ENCODE data around the gene RBM34. TPM values are rescaled to one million over a fixed set of nuclear protein-coding genes. Genes with fewer than 3 reads are reported as not detected.
"Not testable (repeated sequence)": the region's sequence is repeated elsewhere in the genome, so short reads cannot be mapped to it uniquely, and the experiment has no call there.

The RBM34 gene
- polyA plus RNA-seq, 4 donors = 51.8 to 76.7 (median 61.1) TPM

GRCh38 chr1:235091319-235092044 lies 69.6 kb downstream of the RBM34 start:
- not testable (repeated sequence) for DNase-seq; H3K9me3 ChIP-seq (ENCODE audit: control insufficient read depth in 2 of 2, insufficient read depth in 1 of 2, low read depth in 1 of 2, low read length in 1 of 2); H3K4me3 ChIP-seq (ENCODE audit: low read depth in 1 of 3, low read length in 3 of 3); FAIRE-seq; H3K27me3 ChIP-seq (ENCODE audit: control insufficient read depth in 3 of 3, insufficient read depth in 3 of 3, low read length in 3 of 3); H3K36me3 ChIP-seq (ENCODE audit: control insufficient read depth in 3 of 3, insufficient read depth in 2 of 3, low read depth in 1 of 3, low read length in 3 of 3); H3K27ac ChIP-seq (ENCODE audit: low read depth in 1 of 3, low read length in 2 of 3)
- peaks cover 0 to 14% (median 0%) of the 10 kb centered on the region in 3 donors for H3K4me1 ChIP-seq (ENCODE audit: control insufficient read depth in 3 of 3, insufficient read depth in 2 of 3, low read depth in 1 of 3, low read length in 2 of 3)
- 90 to 96% (median 94%) methylated on average over 20 of the region's 20 CpGs for WGBS, 3 donors

GRCh38 chr1:235090406-235091069 lies 70.5 kb downstream of the RBM34 start:
- H3K4me3 ChIP-seq (ENCODE audit: low read depth in 1 of 3, low read length in 3 of 3) = no peak overlapping the region
- FAIRE-seq (no peak), DNase-seq (no peak)
- H3K9me3 ChIP-seq (ENCODE audit: control insufficient read depth in 2 of 2, insufficient read depth in 1 of 2, low read depth in 1 of 2, low read length in 1 of 2) = no peaks in the 10 kb centered on the region
- peaks cover 0 to 14% (median 0%) of the 10 kb centered on the region in 3 donors for H3K4me1 ChIP-seq (ENCODE audit: control insufficient read depth in 3 of 3, insufficient read depth in 2 of 3, low read depth in 1 of 3, low read length in 2 of 3)
- no peak overlapping the region for H3K27ac ChIP-seq (ENCODE audit: low read depth in 1 of 3, low read length in 2 of 3)
- WGBS, 3 donors = 77 to 89% (median 85%) methylated on average over 20 of the region's 20 CpGs
- no peaks in the 10 kb centered on the region for H3K27me3 ChIP-seq (ENCODE audit: control insufficient read depth in 3 of 3, insufficient read depth in 3 of 3, low read length in 3 of 3)
- H3K36me3 ChIP-seq (ENCODE audit: control insufficient read depth in 3 of 3, insufficient read depth in 2 of 3, low read depth in 1 of 3, low read length in 3 of 3) = no peaks in the 10 kb centered on the region

- Histone ChIP-seq H3K27me3 (ENCODE audit: control insufficient read depth in 3 of 3, insufficient read depth in 3 of 3, low read length in 3 of 3) (no peaks in the 10 kb centered on the region), H3K9me3 (ENCODE audit: control insufficient read depth in 2 of 2, insufficient read depth in 1 of 2, low read depth in 1 of 2, low read length in 1 of 2) (no peaks in the 10 kb centered on the region), H3K4me3 (ENCODE audit: low read depth in 1 of 3, low read length in 3 of 3) (no peak overlapping the region), H3K4me1 (ENCODE audit: control insufficient read depth in 3 of 3, insufficient read depth in 2 of 3, low read depth in 1 of 3, low read length in 2 of 3) (peaks cover 0 to 13% (median 0%) of the 10 kb centered on the region in 3 donors), H3K27ac (ENCODE audit: low read depth in 1 of 3, low read length in 2 of 3) (no peak overlapping the region), H3K36me3 (ENCODE audit: control insufficient read depth in 3 of 3, insufficient read depth in 2 of 3, low read depth in 1 of 3, low read length in 3 of 3) (no peaks in the 10 kb centered on the region)
- FAIRE-seq (no peak), DNase-seq (no peak)
- 91 to 97% (median 91%) methylated on average over 7 of the region's 7 CpGs for WGBS, 3 donors
These were observed 72.1 kb downstream of the RBM34 start for GRCh38 chr1:235088907-235089306.

GRCh38 chr1:235088430-235088829 lies 72.6 kb downstream of the RBM34 start:
- Histone ChIP-seq H3K27ac (ENCODE audit: low read depth in 1 of 3, low read length in 2 of 3) (no peak overlapping the region), H3K36me3 (ENCODE audit: control insufficient read depth in 3 of 3, insufficient read depth in 2 of 3, low read depth in 1 of 3, low read length in 3 of 3) (no peaks in the 10 kb centered on the region), H3K9me3 (ENCODE audit: control insufficient read depth in 2 of 2, insufficient read depth in 1 of 2, low read depth in 1 of 2, low read length in 1 of 2) (no peaks in the 10 kb centered on the region), H3K4me1 (ENCODE audit: control insufficient read depth in 3 of 3, insufficient read depth in 2 of 3, low read depth in 1 of 3, low read length in 2 of 3) (peaks cover 0 to 12% (median 0%) of the 10 kb centered on the region in 3 donors), H3K4me3 (ENCODE audit: low read depth in 1 of 3, low read length in 3 of 3) (no peak overlapping the region), H3K27me3 (ENCODE audit: control insufficient read depth in 3 of 3, insufficient read depth in 3 of 3, low read length in 3 of 3) (no peaks in the 10 kb centered on the region)
- WGBS, 3 donors = 74 to 84% (median 81%) methylated on average over 6 of the region's 6 CpGs
- FAIRE-seq (no peak), DNase-seq (no peak)

- 88 to 92% (median 90%) methylated on average over 6 of the region's 6 CpGs for WGBS, 3 donors
- FAIRE-seq (no peak), DNase-seq (no peak)
These were observed 73.1 kb downstream of the RBM34 start for GRCh38 chr1:235087906-235088305.

GRCh38 chr1:235085411-235086117 lies 75.5 kb downstream of the RBM34 start:
- not testable (repeated sequence) for H3K9me3 ChIP-seq (ENCODE audit: control insufficient read depth in 2 of 2, insufficient read depth in 1 of 2, low read depth in 1 of 2, low read length in 1 of 2); H3K27me3 ChIP-seq (ENCODE audit: control insufficient read depth in 3 of 3, insufficient read depth in 3 of 3, low read length in 3 of 3); DNase-seq; H3K36me3 ChIP-seq (ENCODE audit: control insufficient read depth in 3 of 3, insufficient read depth in 2 of 3, low read depth in 1 of 3, low read length in 3 of 3); FAIRE-seq; H3K4me3 ChIP-seq (ENCODE audit: low read depth in 1 of 3, low read length in 3 of 3); H3K27ac ChIP-seq (ENCODE audit: low read depth in 1 of 3, low read length in 2 of 3)
- WGBS, 3 donors = 78 to 84% (median 83%) methylated on average over 12 of the region's 12 CpGs
- peaks cover 0 to 15% (median 0%) of the 10 kb centered on the region in 3 donors for H3K4me1 ChIP-seq (ENCODE audit: control insufficient read depth in 3 of 3, insufficient read depth in 2 of 3, low read depth in 1 of 3, low read length in 2 of 3)

More at GRCh38 chr1:235087906-235088305, 73.1 kb downstream of the RBM34 start:
- Histone ChIP-seq H3K27ac (ENCODE audit: low read depth in 1 of 3, low read length in 2 of 3) (no peak overlapping the region), H3K4me3 (ENCODE audit: low read depth in 1 of 3, low read length in 3 of 3) (no peak overlapping the region), H3K27me3 (ENCODE audit: control insufficient read depth in 3 of 3, insufficient read depth in 3 of 3, low read length in 3 of 3) (no peaks in the 10 kb centered on the region), H3K36me3 (ENCODE audit: control insufficient read depth in 3 of 3, insufficient read depth in 2 of 3, low read depth in 1 of 3, low read length in 3 of 3) (no peaks in the 10 kb centered on the region), H3K9me3 (ENCODE audit: control insufficient read depth in 2 of 2, insufficient read depth in 1 of 2, low read depth in 1 of 2, low read length in 1 of 2) (no peaks in the 10 kb centered on the region), H3K4me1 (ENCODE audit: control insufficient read depth in 3 of 3, insufficient read depth in 2 of 3, low read depth in 1 of 3, low read length in 2 of 3) (peaks cover 0 to 12% (median 0%) of the 10 kb centered on the region in 3 donors)

Other genes with a start within 250 kb of the RBM34 start
- 100 to 1,000 TPM in 1 of 4 donors, 10 to 100 TPM in 3; 44.1 to 199 (median 76.6) TPM for gene TOMM20, start 32.4 kb downstream of the RBM34 start, polyA plus RNA-seq
- gene ARID4B, start 166.9 kb upstream of the RBM34 start, polyA plus RNA-seq = 10 to 100 TPM; 10.3 to 26.6 (median 12.6) TPM
- 10 to 100 TPM; 19.7 to 36.2 (median 23.0) TPM for gene GGPS1, start 167.3 kb upstream of the RBM34 start, polyA plus RNA-seq
- gene TBCE, start 206.2 kb upstream of the RBM34 start, polyA plus RNA-seq = 10 to 100 TPM; 14.7 to 40.9 (median 22.1) TPM

Measured in small intestine (tissue), 7 donors.